VCaP (cell line): ENCODE data around the gene EFNA5.

Experiments used
- H3K27ac ChIP-seq: fragments of 450-650 bp; 2 replicates; pipeline ENCODE4 v1.5.1; 2017
- CTCF ChIP-seq: fragments of 450-650 bp; conservative IDR thresholded peaks from 2 replicates; pipeline ENCODE4 v1.5.1; 2017; ENCODE audit warnings: mild to moderate bottlenecking, moderate library complexity

The EFNA5 gene

GRCh38 chr5:107680799-107681198 lies 10.1 kb upstream of the EFNA5 start:
- H3K27ac ChIP-seq: no peak overlapping the region
- TF ChIP-seq CTCF: no peak

- no peak overlapping the region for H3K27ac ChIP-seq
- no peak for TF ChIP-seq CTCF
Observed at GRCh38 chr5:107680099-107680498, 9.4 kb upstream of the EFNA5 start.

- TF ChIP-seq CTCF: no peak
- no peak overlapping the region for H3K27ac ChIP-seq
Observed at GRCh38 chr5:107676702-107677101, 6.0 kb upstream of the EFNA5 start.

- no peak overlapping the region for H3K27ac ChIP-seq
- no peak for TF ChIP-seq CTCF
Observed at GRCh38 chr5:107675201-107675600, 4.5 kb upstream of the EFNA5 start.

- TF ChIP-seq CTCF: no peak
- no peak overlapping the region for H3K27ac ChIP-seq
Observed at GRCh38 chr5:107674655-107675054, 3.9 kb upstream of the EFNA5 start.

GRCh38 chr5:107673368-107674136 lies 2.8 kb upstream of the EFNA5 start:
- H3K27ac ChIP-seq: peak overlapping the region; percentile 70
- peak; percentile 95 for TF ChIP-seq CTCF

- H3K27ac ChIP-seq: peak overlapping the region; percentile 70
- no peak for TF ChIP-seq CTCF
Observed at GRCh38 chr5:107673039-107673367, 2.3 kb upstream of the EFNA5 start.
